Suppressor macrophage treated with lipopolysaccharide for 1 hour (primary cell): Measurements from ENCODE around the gene CTNND2.

Source experiments
- DNase-seq, 3 donors: peaks; one replicate each; pipeline ENCODE4 v3.0.0-alpha.2; 2020 to 2022

Gene CTNND2

GRCh38 chr5:11301171-11301570 lies 603.1 kb downstream of the CTNND2 start:
- no peak for DNase-seq

GRCh38 chr5:11300736-11301135 lies 603.5 kb downstream of the CTNND2 start:
- DNase-seq, result no peak

DNA sequence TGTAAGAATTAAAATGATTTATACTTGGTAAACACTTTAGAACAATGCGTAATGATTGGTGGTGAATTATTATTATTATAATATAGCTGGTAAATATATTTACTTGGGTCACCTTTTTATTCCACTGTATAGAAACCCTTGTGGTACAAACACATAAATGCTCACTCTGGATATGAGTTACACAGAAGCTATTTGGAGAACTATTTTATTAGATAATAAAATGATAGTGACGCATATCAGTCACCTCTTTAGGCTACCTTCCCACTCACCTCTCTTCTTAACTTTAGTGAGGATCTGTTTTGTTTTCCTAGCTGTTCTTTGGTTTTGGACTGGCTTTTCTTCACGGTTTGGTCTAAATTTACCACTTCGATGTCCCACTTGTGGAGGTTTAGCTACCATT lies 605.4 kb downstream of the CTNND2 start:
- DNase-seq, result no peak

GRCh38 chr5:11293523-11293922 lies 610.7 kb downstream of the CTNND2 start:
- DNase-seq, result no peak

- DNase-seq, result no peak
Measured at GRCh38 chr5:11292648-11293356, 611.4 kb downstream of the CTNND2 start.

GRCh38 chr5:11289733-11290132 lies 614.5 kb downstream of the CTNND2 start:
- DNase-seq, result no peak

GRCh38 chr5:11289208-11289607 lies 615.0 kb downstream of the CTNND2 start:
- no peak for DNase-seq

DNA sequence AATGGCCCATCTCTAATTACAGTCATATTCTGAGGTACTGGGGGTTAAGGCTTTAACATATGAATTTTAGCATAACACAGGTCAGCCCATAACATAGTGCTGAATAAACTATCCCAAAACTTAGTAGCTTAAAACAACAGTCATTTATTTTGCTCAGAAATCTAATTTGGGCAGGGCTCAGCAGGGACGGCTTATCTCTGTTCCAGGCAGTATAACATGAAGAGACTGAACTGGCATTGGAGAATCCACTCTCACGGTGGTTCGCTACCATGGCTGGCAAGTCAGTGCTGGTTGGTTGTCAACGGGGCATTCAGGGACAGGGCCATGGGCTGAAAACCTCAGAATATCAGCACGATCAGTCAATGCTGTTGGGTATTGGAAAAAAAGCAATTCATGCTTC lies 622.4 kb downstream of the CTNND2 start:
- DNase-seq, result no peak

GRCh38 chr5:11277323-11277722 lies 626.9 kb downstream of the CTNND2 start:
- no peak for DNase-seq

GRCh38 chr5:11273180-11273903 lies 630.9 kb downstream of the CTNND2 start:
- DNase-seq, result no peak

DNA sequence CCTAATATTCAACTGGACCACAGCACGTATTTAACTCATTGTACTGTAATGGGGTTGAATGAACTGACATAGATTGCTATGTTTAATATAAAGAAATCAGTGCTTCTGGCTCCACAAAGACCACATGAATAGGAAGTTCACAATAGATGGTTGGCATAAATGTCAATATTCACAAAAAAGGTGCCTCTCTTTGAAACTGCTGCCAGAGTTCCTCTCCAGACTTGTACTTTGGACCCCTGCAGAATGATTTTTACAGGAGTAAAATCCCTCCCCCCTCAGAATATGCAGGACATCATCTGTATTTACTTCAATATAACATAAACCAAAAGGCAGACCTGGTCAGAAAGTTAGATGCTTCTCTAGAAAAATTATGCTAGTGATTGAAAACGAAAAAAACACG lies 634.7 kb downstream of the CTNND2 start:
- DNase-seq, result no peak

DNA sequence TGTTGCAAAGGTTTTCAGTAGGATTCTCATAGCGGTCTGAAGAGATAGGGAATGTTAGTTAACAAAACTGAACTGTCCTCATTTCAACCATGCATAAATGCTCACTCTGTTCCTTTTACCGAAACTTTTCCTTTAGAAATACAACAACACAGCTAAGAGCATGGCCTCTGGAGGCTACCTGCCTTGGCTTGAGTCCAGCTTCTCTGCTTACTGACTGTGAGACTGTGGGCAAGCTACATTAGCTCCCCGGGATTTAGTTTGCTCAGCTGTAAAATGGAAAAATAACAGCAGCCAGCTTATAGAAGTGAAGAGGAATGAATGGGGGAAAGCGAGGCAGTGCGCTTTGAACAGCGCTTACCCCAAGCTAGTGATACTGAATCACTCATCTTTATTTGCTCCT lies 635.4 kb downstream of the CTNND2 start:
- DNase-seq, result no peak

GRCh38 chr5:11266331-11266730 lies 637.9 kb downstream of the CTNND2 start:
- no peak for DNase-seq

DNA sequence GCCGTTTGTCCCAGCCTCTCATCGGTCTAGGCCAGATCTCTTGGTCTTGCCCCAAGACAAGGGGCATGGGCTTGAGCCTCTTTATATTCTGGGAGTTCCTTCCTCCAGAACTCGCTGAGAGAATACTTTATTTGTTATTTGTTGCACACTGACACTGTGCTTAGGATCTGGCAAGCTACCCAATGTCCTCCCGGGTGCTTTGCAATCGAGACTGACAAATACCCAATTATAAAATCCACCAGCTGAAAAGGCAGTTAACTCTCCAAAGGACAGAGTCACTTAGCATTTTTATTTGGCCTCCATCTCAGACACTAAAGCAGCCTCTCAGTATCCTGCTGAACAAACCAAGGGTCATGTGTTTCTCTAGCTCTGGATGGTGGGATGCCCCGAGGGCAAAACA lies 643.0 kb downstream of the CTNND2 start:
- DNase-seq, result no peak

- no peak for DNase-seq
Measured at GRCh38 chr5:11258001-11258400, 646.2 kb downstream of the CTNND2 start.

DNA sequence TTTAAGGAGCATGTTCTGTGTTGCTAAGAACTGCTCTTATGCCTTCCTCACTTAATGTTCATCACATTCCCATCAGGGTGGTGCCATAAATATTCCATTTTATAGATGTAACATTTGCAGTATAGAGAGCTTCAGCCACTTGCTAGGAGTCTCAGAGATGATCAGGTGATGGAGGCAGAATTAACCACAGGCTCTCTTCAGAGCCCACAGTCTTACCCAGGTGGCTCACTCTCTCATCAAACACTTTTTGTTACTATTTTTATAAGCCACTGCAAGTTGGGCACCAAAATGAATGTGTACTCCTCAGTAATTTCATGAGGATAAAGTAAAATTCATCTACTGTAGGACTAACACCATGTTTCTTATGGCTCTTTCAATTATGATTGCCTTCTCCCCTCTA lies 651.7 kb downstream of the CTNND2 start:
- DNase-seq, result no peak

GRCh38 chr5:11252075-11252474 lies 652.2 kb downstream of the CTNND2 start:
- DNase-seq, result no peak

DNA sequence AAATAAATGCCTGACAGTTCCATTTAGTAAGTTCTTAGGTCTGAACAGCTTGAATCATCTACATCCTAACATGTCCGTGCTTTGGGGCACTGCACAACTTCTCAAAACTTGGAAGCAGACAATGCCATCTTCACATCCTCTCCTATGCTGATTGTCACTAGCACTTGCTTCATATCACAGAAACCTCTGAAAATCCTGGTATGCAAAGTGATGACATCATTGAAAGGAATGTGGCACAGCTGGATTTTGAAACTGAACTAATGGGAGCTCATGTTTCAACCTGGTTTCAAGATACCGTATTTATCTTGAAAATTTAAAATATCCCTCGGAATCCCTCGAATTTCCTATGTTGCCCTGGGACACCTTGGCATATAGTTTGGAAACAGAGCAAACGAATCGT lies 653.0 kb downstream of the CTNND2 start:
- DNase-seq, result no peak

DNA sequence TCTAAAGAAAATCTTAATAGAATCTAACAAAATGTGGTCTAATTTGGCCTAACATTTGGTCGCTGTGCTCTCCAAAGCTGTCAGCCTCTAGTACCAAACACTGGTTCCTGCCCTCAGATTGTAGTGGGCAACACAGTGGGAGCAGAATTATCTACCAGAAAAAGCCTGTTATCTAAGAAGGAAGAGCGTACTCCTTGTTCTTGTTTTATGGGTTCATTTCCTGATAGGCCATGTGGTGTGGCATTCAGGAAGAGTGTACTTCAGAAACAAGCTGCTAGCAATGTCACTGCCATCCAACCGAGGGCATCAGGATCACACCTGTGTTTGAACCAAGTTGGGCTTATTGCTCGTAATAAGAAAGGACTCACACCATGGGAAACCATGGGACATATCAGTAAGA lies 655.3 kb downstream of the CTNND2 start:
- DNase-seq, result no peak

GRCh38 chr5:11247224-11247623 lies 657.0 kb downstream of the CTNND2 start:
- DNase-seq, result no peak

- no peak for DNase-seq
Measured at GRCh38 chr5:11240293-11241190, 663.7 kb downstream of the CTNND2 start.

GRCh38 chr5:11239261-11240015 lies 664.8 kb downstream of the CTNND2 start:
- DNase-seq, result peak; percentile 64 to 73 (median 71)

DNA sequence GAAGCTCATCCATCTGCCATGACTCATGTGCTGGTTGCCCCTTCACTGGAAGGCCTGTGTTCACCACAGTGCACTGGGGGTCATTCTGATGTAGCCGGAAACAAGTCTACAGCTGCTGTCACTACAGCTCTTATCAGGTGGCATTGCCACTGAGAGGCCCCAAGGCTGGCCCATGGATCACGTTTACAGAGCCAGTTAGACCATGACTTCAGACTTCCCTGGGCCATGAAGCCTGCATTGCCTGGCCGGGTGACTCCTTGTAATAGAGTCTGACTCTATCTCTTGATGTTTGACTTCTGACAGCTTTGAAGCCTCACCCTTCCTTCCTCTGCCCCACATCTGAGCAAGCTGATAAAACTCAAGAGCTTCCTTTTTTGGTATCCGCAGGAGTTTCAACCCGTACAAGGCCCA lies 669.7 kb downstream of the CTNND2 start:
- peak; percentile 22 to 30 (median 25) for DNase-seq
